GM19438 (cell line): ENCODE data around the gene DPM1.

Experiments
- ATAC-seq: cut with Tn5 transposase; IDR thresholded peaks from one replicate; pipeline ENCODE4 v1.9.1; 2021; ENCODE audit warnings: low read depth; ENCODE audit not compliant: unreplicated experiment

The DPM1 gene

GRCh38 chr20:50932016-50932485, 26.3 kb downstream of the DPM1 start:
- no peak for ATAC-seq

DNA sequence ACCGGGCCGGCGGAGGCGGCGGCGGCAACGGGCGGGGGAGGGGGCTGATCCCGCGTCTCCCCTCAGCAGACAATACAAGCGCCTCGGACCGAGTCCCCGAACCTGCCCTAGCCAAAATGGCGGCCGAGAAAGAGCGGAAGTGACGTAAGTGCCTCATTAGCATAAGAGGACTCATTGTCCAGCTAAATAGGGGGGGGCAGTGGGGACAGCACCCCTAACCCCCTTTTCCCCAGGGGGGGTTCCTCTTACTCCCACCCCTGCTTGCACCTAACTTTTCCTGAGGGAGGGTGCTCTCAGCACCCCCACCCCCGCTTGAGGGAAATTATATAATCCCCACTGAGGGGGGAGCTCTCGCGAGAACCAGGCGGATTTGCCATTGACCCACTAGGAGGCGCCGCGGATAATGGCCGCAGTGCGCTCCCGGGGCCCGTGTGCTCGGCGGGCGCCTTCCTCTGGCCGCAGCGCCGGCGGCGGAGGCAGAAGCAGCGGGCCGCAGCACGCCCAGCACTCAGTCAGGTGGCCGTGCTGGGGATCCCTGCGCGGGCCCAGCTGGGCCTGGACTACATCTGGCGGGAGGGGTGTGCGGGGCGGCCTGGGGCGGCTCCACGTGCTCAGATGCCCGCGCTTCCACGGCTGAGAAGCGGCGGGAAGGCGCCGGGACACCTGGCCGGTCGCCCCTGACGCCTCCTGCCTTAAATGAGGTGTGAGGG, 26.9 kb downstream of the DPM1 start, which contains the start of gene ADNP:
TSS of gene ADNP (minus strand) at position 132 of the 710 bp plus-strand sequence. CDS start 27,441 bp downstream, outside the sequence.
- ATAC-seq, result peak; percentile 59

- ATAC-seq, result peak; percentile 16
Observed at GRCh38 chr20:50930976-50931305, 27.4 kb downstream of the DPM1 start.

- peak; percentile 3 for ATAC-seq
Observed at GRCh38 chr20:50930139-50930975, 28.0 kb downstream of the DPM1 start.

- peak; percentile 57 for ATAC-seq
Observed at GRCh38 chr20:50929299-50930138, 28.8 kb downstream of the DPM1 start.

DNA sequence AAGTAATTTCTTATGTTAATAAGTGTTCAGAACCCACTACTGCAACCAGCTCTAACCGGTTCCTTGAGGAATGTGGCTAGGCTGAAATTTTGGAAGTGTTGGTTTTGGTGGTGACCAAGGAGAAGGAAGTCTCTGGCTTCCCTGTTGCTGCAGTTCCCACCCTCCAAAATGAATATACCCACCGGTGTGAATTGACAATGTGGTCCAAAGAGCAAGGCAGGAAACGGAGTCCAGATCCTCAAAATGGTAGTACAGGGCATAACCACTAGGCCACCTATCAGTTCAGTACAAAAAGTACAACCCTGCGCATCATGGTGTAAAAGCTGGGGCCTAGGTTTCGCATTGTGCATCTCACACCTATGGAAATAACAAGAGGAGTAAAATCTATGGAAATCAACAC, 29.9 kb downstream of the DPM1 start:
- ATAC-seq, result no peak

GRCh38 chr20:50926530-50926929, 31.8 kb downstream of the DPM1 start:
- no peak for ATAC-seq

DNA sequence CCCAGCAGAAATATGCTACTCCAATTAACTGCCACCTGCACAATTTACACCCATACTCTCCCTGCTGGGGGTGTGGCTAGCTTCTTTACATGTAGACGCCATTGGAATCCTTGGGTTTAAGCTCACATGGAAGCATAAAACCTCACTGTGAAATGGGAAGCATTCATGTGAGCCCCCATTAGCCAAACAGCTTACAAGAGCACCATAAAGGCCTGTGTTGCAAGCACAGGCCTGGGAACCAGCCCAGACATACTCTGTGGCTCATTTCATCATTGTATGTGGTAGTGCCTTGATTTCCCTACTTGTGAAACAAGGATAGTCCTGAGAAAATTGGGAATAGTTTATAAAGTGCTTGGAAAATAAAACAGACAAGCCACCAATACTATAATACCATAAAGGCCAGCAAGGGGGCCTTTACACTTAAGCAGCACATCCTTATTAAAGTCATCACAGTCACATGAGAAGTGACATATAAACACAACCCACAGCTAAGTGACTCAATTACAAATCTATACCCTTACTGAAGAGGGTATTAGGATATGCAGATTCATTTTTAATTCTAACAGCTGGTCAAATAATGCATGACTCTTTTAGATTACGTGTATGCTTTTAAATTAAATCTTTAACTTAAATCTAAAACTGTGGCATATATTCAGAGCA, 33.9 kb downstream of the DPM1 start:
- ATAC-seq, result no peak

DNA sequence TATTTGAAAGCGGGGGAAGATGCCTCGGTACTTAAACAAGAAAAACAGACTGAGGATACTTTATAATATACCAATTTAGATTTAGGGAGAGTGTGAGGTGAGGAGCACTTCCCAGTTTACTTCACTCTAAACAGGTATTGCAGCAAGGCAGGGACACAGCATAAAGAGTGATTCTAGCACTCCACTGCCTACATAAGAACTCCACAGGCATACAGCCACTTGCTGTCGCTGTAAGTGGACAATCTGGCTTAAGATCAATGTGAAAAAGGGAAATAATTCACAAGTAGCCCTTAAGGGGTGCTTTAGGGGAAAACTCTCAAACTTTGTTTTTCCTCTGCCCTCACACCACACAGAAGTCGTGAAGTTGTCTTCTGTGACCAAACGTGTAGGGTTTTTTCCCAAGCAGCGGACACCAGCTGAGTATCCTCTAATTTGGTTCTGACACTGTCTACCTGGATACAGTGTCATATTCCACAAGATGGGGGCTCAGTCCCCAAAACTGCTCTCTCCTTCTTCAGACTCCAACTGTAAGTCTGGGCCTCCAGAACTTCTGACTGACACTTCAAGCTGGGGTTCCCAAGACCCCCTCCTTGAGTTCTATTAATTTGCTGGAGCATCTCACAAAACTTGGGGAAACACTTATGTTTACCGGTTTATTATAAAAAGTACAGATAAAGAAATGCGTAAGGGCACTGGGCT, 36.4 kb downstream of the DPM1 start:
- no peak for ATAC-seq

- no peak for ATAC-seq
Observed at GRCh38 chr20:50920997-50921396, 37.3 kb downstream of the DPM1 start.

- ATAC-seq, result no peak
Observed at GRCh38 chr20:50919567-50919966, 38.8 kb downstream of the DPM1 start.

DNA sequence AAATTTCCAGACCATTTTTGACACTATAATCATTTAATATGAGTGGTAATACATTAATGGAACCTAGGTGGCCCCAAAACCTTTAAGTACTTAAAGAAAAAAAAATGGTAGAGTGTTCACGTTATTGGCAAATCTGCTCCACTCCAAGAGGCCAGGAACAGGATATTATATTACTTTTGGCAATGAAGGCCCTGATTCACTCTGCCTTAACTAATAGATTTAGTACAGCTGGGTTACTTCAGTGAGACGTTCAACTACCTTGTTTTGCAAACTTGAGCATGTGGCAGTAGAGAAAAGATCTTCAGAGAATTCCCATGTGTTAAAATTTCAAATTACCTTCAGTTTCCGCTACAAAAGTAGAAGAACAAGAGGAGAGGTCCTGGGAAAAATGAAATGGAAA, 39.9 kb downstream of the DPM1 start:
- no peak for ATAC-seq

- ATAC-seq, result no peak
Observed at GRCh38 chr20:50916934-50917333, 41.4 kb downstream of the DPM1 start.

- ATAC-seq, result no peak
Observed at GRCh38 chr20:50916257-50916656, 42.1 kb downstream of the DPM1 start.

GRCh38 chr20:50915424-50915823, 42.9 kb downstream of the DPM1 start:
- ATAC-seq, result no peak

GRCh38 chr20:50913690-50914375, 44.5 kb downstream of the DPM1 start:
- ATAC-seq, result no peak

- no peak for ATAC-seq
Observed at GRCh38 chr20:50911716-50912115, 46.6 kb downstream of the DPM1 start.

- no peak for ATAC-seq
Observed at GRCh38 chr20:50911030-50911429, 47.3 kb downstream of the DPM1 start.

DNA sequence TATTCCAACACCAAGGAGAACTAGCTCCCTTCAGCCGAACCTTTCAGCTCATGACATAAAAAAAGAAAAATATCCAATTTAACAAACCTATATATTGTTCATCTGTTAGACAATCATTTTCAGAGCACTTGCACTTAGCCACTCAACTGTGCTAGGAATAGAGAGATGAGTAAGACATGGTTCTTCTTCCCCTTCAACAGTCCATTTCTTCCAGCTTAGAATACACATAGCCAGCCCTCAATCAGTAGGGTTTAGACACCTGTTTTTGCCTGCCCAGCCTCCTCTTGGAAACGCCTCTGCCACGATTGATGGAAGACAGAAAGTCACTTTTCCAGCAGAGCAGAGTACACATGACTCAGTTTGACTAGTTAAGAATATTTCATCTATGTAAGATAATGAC, 48.9 kb downstream of the DPM1 start:
- no peak for ATAC-seq
